Stimulated activated CD4-positive, alpha-beta T cell treated with anti-CD3 and anti-CD28 coated beads, Interleukin-2, amount 100 ng/mL, for 24 hours (primary cell): ENCODE measurements around the gene DIPK1B.
A peak's percentile ranks its signal among the peaks of the same experiment; 100 is the strongest.

Experiments
- DNase-seq, 2 donors: peaks; one replicate each; pipeline ENCODE4 v3.0.0-alpha.2; 2020

Gene DIPK1B

DNA sequence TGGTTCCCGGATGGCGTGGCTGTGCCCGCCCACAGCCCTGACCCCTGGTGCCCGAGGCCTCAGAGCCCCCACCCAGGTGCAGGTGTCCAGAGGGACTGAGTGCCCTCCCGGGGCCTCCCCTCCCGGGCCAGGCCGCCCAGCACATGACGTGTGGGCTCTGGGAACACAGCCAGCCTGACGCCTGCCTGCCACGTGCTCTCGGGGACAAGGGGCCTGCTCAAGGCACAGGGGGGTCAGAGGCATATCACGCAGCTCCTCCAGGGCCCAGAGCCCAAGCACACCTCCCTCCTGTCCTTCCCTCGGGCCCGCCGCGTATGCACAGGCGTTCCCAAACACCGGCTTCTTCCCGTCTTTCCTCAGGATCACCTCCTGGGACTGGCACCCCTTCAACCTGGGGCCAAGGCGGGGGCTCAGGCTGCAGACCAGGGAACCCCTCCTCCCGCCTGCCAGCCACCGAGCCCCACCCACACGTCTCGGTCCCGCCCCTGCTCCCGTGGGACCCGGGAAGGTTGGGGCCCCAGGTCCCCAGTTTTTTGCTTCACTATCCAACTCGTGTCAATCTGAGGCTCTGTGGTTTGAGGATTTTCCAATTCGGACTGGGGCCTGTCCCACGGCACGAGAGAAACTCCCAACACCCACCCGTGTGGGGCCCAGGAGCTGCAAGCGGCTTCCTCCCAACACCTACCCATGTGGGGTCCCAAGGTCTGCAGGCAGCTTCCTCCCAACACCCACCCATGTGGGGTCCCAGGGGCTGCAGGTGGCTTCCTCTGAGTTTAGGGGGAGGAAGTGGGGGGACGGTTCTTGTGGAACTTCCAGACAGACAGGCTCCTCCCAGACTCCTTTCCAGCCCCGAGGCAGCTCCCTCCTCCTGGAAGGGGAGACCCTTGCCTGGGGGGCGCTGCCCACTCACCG, 28.9 kb downstream of the DIPK1B start:
- DNase-seq, result peak in 1 of 2 donors; percentile 38

DNA sequence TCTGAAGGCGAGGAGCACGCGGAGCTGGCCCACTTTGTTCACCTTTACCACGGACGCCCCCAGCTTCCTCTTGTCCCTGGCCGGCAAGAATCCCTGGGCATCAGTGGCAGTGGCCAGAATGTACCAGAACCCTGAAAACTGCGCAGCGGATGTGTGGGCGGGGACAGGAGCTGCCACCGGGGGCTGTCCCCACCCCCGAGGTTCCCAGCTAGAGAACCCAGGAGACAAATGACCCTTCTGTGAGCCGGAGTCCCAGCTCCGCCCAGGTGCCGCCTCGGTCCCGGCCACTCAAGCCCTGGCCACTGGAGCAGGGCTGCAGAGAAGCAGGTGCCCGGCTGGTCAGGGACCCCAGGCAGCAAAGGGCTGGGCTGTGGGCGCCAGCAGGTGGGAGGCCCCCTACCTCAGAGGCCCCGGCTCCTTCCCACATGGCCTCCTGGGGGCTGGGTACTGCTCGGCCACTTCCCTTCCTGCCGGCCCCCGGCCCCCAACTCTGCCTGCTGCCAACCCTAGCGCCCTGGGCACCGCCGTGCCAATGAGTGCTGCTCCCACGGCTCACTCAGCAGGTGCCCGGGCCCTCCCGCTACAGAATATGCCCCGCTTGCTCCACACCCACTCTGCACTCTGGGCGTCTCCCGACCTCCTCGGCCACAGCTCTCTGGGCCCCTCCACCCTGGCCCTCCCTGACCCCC, 29.7 kb downstream of the DIPK1B start:
- peak in 1 of 2 donors; percentile 73 for DNase-seq

DNA sequence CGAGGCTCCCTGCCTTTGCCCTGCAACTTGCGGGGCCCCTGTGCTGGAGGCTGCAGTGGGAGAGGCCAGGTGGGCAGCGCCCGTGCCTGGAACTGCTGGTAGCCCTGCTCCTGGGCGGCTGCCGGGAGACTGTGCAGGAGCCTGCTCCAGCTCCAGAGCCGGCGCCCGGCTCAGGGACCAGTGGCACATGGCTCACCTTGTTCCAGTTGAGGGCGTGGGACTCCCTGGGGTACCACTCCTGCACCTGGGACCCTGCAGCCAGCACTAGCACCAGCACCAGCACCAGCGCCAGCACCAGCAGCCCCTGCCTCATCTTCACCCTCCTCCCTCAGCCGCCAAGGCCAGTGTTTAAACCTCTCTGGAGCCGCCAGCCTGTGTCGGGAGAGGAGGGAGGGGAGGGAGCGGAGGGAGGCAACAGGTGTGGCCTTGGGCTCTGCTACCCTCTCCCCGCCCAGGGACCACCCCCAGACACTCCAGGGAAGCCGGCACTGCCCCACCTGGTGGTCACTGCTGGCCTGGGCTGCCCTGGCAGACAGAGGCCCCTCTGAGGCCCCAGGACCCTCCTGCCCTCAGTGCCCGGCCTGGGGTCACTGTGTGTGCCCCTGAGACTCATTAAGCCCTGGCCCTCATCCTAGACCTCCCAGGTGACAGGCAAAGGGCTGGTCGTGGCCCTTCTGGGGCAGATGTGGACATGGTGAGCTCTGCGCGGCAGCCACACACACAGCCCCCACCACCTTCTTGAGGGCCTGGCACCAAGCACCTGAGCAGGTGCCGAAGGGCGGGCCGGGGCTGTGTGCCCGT, 30.4 kb downstream of the DIPK1B start, which contains the start of gene LCN10:
Gene LCN10, minus strand, starts transcription at position 350 of the 801 bp plus-strand sequence. Its CDS starts 37 bp downstream, at position 313.
- no peak for DNase-seq

DNA sequence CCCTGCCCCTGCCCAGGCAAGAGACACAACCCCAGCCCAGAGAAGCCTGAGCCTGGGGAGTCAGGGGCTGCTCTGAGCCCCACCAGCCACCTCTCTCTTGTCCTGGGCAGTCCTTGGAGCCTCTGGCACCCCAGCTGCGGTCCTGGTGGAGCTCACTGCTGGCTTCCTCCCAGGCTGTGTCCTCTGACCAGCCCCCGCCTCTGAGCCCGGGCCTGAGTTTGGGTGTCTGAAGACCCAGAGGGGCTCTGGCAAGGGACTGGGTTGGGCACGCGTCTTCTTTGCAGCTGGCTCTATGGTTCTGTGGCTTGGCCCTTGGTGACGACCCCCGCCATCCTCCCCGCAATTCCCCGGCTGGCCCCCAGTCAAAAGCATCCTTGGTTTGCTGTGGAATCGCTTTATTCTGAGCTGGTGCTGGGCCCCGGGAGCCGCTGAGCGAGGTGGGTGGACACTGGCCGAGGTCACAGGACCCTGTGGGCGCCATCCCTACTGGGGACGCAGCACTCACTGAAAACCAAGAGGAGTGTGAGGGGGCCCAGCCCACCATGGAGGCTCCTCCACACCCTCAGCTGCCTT, 31.4 kb downstream of the DIPK1B start:
- no peak for DNase-seq

DNA sequence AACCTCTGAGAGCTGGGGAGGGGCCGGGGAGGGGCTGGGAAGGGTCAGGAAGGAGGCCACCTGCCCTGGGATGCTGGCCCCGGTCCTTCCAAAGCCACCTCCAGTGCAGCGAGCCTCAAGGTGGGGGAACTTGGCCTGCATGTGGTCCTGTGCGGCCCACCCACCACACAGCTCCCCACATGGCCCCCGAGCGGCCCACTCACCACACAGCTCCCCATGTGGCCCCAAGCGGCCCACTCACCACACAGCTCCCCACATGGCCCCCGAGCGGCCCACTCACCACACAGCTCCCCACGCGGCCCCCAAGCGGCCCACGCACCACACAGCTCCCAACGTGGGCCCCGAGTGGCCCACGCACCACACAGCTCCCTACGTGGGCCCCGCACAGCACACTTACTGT, 32.4 kb downstream of the DIPK1B start:
- no peak for DNase-seq

DNA sequence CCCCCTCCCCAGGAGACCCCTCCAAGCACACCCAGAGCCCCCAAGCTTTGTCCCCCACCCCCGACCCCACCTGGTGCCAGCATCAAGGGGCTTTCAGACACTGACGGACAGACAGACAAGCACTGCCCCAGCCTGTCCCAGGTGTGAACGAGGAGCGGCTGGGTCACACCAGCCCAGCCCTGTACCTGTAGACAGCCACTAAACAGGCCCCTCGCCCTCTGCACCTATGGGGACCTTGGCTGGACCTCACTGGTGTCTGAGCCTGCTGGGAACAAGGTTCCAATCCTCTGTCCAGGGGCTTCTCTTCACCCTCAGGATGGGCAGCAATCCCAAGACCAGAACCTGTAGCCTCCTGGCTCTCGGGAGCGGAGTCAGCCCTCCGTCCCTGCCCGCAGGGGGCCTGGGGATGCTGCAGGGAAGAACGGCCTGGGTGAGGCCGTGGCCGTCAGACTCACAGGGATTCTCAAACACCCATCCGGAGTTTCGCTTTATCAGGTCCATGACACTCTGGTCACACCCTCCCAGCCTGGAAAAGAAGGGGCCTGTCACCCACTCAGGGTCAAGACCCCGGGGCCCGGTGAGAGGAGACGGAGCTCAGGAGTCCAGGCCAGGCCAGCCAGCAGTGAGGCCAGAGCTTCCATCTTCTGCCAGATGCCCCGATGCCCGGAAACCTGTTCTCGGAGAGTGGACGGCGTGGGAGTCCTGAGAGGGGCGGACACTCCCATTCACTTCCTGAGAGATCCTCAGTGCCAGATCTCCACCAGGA, 33.2 kb downstream of the DIPK1B start:
- DNase-seq, result no peak

DNA sequence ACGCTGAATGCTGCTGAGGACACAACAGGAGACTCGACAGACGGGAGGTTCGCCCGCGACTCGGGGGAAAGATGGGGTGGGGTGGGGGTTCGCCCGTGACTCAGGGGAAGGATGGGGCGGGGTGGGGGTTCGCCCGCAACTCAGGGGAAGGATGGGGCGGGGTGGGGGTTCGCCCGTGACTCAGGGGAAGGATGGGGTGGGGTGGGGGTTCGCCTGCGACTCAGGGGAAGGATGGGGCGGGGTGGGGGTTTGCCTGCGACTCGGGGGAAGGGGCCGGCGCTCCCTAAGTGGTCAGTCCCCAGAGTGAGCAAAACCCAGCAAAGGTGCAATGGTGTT, 33.8 kb downstream of the DIPK1B start:
- DNase-seq, result no peak

DNA sequence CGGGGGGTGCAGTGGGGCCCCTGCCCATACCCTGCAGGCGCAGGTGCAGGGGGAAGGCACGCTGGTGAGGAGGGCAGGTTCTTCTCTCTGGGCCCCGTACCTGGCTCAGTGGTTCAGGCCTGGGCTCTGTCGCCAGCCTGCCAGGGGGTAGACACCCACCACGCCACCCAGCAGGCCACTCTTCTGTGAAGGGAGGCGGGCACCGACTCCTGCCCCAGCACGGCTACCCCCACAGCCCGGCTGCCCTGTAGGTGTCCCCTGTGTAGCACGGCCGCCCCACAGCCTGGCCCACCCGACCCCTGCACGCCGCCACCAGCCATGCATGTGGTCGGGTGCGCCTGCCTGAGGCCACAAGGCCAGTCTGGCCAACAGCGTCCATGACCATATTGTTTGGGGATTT, 34.2 kb downstream of the DIPK1B start:
- DNase-seq, result no peak

DNA sequence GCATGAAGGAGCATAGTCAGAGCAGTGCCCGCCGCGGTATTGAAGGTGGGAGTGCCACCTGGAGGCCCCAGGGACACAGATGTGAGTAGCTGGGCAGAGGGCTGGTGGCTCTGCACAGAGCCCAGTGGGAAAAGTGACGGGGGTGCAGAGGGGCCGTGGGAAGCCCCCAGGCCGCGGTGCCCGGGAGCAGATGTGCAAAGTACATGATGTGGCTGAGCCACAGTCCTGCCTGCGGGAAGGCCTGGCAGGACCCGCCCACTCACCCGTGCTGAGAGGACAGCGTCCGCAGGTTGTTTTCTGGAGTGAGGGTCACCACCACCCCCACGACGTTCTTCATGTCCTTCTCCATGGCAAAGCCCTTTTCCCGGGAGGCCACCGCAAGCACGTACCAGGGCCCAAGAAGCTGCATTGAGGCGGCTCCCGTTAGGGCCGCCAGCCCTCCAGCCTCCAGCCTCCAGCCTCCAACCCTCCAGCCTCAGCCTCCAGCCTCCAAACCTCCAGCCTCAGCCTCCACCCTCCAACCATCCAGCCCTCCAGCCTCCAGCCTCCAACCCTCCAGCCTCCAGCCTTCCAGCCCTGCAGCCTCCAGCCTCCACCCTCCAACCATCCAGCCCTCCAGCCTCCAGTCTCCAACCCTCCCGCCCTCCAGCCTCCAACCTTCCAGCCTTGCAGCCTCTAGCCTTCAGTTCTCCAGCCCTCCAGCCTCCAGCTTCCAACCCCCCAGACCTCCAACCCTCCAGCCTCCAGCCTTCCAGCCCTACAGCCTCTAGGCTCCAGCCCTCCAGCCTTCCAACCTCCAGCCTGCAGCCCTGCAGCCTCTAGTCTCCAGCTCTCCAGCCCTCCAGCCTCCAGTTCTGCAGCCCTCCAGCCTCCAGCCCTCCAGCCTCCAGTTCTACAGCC, 35.0 kb downstream of the DIPK1B start:
- no peak for DNase-seq

DNA sequence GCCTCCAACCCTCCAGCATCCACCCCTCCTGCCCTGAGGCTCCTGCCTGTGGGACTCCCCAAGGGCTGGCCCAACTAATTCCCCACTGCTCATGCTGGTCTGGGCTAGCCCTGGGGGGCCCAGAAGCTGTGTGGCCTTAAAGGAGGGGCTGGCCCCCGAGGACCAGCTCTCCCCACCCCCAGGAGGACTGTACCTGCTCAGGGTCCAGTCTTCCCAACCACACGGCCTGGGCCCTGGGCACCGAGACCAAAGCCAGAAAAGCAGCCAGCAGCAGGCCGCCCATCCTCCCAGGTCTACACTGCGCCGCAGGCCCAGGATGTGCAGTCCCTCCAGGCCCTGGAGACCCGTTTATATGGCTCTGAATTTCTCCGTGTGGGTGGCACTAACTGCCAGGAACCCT, 35.8 kb downstream of the DIPK1B start, which contains the start of gene LCN6:
Gene LCN6, minus strand, starts transcription at position 325 of the 400 bp plus-strand sequence. Its CDS starts 42 bp downstream, at position 283.
- no peak for DNase-seq

DNA sequence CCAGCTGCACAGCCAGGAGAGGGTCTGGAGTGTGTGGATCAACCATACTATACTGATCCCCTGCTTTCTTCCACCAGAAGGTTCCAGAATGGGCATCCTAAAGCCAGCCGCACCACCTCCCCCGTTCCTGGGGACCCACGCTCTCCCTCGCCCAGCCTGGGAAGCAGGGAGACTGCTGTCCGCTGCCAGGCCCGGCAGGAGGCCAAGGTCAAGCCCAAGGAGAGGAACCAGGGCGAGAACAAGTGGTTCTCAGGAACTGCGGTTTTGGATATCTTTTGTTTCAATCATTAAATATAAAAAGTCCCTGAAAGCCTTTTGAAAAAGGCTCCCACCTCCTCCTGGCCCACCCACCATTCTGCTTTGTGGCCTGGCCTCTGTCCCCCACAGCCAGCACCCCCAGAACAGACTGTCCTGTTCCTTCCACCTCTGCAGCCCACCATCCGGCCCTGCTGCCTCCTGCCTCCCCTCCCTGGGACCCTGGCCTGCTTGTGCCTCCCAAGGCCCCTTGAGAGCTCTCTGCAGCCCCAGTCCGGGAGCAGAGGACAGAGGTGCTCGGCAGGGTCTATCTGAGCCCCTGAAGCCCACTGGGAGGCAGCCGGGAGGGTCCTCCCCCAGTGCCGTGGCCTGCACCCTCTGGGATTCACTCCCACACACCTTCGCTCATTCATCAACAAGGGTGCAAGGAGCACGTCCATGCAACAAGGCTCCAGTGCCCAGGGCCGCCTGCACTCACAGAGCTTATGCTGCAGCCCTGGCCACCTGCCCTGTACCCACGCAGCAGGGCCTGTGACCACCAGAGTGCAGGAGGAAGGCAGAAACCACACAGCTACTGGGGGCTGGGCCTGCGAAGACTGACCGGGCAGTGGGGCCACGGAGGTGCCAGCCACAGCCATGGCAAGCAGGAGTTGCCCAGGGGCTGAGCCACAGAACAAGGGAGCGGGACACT, 36.6 kb downstream of the DIPK1B start:
- DNase-seq, result no peak

DNA sequence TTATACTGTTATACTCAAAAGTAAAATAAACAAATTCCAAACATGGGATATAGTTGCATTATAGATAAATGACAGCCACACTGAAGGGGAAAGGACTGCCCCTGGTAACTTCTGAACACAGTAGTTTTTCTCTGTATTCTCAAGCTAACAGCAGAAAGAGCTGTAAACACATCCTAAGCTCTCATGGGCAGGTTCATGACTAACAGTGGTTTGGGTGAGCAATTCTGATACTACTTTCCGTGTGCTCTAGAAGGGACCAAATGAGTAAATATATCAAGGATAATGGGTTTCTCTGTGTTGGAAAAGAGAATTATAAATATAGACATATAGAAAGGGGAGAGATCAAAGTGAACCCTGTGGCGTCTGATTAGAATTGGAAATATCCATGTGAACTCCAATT, 38.2 kb downstream of the DIPK1B start:
- no peak for DNase-seq

DNA sequence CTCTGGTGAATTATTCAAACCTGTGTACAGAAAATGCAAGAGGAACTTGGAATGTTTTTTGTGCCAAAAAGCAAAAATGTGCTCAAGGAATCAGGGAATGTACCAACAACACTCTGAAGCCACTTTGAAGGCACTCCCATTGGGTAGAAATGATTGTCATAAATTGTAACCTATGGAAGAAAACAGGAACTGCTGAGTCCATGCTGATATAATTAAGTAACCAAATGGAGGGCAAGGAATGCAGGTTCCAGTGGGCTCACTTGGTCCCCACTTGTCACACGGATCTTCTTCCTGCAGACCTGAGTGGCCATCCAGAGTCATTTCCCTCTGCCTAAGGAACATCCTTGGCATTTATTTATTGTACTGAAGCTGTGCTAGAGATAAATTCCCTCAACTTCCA, 38.9 kb downstream of the DIPK1B start:
- no peak for DNase-seq

DNA sequence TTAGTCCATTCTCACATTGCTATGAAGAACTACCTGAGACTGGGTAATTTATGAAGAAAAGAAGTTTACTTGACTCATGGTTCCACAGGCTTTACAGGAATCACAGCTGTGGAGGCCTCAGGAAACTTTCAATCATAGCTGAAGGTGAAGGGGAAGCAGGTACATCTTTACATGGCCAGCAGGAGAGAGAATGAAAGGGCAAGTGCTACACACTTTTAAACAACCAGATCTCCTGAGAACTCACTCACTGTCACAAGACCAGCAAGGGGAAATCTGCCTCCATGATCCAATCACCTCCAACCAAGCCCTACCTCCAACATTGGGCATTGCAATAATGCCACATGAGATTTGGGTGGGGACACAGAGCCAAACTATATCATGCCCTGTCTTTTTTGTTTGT, 39.4 kb downstream of the DIPK1B start:
- no peak for DNase-seq

DNA sequence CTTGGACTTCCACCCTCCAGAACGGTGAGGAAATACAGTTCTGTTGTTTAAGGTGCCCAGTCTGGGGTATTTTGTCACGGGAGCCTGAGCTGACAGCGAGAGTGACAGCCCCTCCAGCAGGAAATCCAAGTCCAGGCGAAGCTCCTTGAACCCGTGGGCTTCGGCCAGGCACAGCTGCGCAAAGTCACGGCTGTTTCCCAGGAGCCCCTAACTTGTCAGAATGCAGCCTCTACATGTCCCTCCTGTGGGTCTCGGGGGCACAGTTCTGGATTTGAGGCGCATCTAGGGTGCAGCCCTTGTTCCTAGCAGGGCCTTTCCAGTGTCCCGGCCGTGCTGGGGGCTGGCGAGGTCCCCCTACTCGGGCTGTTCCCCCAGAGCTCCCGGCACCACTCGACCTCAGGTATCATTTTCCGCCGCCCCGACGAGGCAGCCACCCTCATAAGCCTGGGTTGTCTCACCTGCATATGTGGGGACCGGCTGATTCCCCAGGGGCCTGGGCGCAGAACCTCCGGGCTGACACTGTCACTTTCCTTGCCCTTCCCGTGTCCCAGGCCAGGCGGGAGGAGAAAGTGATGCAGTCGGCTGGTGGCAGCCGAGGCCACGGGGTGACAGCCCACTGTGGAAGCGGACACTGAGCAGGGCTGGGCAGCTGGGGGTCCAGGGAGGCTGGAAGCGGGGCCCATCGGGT, 41.1 kb downstream of the DIPK1B start:
- DNase-seq, result no peak

DNA sequence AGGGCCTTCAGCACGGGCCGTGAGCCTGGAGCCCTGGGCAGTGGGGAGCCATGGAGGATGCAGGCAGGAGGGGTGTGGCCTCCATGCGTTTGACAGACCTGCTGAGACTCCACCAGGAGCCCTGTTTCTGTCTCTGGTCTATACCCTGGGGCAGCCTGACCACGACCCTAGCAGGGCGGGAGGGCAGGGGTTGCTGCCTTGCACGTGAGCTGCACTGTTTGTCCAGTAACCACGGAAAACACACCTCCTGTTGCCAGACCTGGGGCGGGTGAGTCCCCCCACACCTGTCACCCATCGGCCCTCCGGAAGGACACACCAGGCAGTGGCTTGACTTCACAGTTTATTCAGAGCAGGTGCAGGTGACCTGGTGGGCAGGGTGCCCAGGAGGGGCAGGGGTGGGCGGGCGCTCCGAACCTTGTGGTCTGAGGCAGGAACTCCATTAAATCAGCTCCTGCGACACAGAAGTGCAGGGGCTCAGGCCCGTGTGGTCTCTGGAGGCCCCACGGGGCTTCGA, 41.7 kb downstream of the DIPK1B start:
- no peak for DNase-seq

DNA sequence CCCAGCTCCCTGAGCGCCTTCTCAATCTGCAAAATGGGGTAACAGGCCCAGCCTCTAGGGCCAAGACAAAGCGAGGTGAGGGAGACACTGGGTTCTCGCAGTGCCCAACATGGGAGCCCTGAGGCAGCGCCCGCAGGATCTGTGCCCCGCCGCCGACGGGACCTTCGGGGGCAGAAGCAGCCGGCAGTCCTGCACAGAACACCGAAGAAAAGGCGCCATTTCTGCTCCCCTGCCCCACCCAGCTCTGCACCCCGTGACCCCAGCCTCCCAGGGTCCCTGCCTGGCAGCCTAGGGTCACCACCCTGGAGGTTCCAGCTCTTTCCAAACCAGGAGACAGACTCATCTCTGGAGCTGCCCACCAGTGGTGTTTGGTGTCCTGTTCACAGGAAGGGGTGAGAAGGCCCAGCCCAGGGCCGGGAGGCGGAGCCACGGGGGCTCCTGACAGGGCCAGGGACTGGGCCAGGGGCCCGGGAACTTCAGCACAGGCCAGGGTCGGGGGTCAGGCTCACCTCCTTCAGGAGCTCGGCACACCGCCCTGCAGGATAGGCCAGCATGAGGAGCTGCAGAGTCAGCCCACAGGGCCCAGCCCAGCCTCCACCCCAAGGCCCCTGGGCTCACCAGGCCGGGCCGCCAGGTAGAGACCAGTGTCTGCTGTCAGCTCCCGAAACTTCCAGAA, 42.4 kb downstream of the DIPK1B start:
- DNase-seq, result no peak
